Activated CD4-positive, alpha-beta T cell treated with anti-CD3 and anti-CD28 coated beads for 4 hours (primary cell): ENCODE results near the gene GMDS.
"Not testable (repeated sequence)": the region's sequence is repeated elsewhere in the genome, so short reads cannot be mapped to it uniquely, and the experiment has no call there.

Source experiments
- DNase-seq, 2 donors: peaks; one replicate each; pipeline ENCODE4 v3.0.0-alpha.2; 2020

GMDS gene

DNA sequence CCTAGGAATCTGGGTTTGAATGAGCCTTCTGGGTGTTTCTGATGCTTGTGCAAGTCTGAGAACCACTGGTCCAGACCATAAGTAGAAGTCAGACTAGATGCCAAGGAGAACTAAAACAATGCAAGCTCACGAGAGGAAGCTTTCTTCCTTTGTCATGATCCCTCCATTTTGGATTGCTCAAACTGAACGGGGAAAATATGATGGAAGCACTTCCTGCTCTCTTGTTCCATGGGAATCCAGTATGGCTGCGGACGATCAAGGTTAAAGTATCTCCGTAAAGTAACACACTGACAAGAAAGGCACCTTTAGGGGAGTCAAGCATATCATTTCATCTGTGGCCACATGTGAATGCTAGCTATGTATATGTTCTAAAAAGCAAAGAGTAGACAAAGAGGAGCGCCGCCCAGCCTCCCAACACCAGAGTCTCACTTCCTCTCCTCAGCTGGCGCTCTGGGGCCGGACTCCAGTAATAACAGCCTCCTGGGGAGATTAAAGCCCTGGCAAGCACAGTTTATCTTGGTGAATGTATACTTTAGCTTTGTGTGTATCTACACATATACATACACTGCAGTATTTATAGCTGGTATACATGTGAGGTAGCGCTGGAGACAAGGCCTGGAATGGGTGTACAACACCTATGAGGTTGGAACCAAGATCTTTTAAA, 547.6 kb downstream of the GMDS start:
- no peak for DNase-seq

DNA sequence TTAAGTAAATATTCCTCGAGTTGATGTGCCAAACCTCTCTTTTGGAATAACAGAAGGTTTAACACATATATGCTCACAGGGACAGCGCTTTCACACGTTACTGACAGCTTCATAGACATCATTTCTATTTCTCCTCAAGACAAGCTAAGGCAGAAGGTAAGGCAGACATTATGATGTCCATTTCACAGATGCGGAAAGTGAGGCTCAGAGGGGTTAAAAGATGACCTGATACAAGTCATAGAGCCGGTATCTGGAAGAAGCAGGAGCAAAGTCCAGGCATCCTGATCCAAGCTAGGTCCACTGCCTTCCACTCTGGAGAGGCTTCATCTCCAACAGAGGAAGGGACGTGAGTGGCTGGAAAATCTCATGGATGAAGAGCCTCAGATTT, 548.9 kb downstream of the GMDS start:
- no peak for DNase-seq

DNA sequence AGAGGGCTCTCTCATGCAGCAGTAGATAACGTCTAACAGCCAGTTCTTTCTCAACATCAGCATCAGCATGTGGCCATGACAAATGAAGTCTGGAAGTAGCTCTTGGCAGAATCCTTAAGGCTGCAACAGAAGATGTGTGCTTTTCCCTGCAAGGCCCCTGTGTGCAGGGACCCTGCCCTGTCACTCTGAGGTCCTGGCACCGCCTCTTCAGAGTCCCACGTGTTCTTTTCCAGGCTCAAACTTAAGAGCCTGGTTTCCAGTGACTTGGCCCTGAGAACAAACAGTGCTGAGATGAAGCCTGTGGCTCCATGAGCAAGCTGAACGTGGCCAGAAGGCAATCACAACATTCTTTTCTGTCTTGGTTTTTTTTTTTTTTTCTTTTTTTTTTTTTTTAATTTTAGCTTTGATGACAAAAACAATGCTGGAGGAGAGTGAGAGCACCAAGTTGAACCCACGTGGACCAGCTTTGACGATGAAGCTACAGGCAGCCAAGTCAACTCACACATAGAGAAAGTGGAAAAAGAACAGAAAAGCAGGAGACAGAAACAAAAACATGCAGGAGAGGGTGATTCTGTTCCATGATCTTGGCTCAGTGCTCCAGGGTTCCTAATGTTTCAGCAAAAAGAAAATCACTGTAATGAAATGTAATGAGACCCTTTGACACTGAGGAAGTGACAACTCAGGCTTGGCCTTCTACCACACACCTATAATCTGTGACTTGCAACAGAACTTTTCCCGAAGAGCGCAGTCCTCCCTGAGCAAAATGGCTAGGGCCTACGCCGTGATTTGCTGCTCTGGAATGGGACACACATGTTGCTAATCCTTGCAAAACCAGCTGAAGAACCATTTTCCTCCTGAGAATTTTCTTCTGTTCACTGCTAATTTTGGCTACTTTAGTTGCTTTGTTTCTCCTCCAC, 549.6 kb downstream of the GMDS start:
- no peak for DNase-seq

- DNase-seq = not testable (repeated sequence)
Measured at GRCh38 chr6:1691828-1692227, 553.6 kb downstream of the GMDS start.

GRCh38 chr6:1690656-1691055, 554.7 kb downstream of the GMDS start:
- DNase-seq = not testable (repeated sequence)

DNA sequence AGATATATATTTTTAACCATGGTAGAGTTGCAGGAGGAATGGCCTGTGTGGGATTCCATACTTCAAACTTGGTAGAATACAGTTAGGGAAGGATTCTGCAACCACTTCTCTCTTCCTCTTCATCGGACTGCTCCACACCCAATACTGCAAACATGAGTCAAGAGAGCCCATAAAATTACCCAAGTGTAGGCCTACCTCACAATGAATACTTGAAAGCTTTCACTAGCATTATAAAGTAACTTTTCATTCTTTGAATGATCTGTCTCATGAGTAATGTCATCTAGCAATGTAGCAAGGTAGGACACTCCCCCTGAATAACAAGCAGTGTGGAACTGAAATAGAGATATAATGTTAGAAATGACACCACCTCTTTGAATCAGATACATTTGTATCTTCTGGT, 556.3 kb downstream of the GMDS start:
- DNase-seq = no peak

- no peak for DNase-seq
Measured at GRCh38 chr6:1688396-1688795, 557.0 kb downstream of the GMDS start.

DNA sequence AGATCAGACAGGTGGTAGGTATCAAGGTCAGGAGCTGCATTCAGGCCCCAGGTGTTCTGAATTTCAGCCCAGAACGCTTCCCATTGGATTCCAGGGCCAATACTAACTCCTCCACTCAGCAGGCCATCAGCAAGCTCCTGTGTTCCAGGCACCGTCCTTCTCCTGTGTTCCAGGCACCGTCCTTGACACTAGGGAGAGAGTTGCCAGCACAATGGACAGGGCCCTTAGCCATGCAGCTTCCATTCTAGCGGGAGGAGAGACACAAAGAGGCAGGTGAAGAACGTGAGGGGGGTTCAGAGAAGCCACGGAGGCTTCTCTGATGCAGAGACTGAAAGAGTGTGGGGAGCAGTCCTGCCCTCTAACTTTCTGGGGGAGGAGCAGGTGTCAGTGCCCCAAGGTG, 558.0 kb downstream of the GMDS start:
- no peak for DNase-seq

GRCh38 chr6:1686117-1687098, 559.0 kb downstream of the GMDS start:
- DNase-seq = no peak

DNA sequence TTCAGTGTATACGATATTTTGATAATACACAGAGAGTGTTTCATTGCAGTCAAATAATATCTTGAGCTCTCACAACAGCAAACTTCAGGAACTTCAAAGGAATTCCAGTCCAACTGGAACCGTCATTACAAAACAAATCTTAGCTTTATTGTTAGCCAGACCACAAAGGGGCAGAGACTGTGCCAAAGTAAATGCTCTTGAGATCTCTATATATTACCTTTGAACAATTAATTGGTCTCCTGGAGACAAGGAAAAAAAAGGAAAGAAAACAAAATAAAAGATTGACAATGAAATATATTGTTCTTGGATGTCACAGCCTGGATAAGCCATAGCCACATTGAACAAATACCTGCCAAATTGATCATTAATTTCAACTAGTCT, 565.7 kb downstream of the GMDS start:
- DNase-seq = no peak

GRCh38 chr6:1679031-1679687, 566.2 kb downstream of the GMDS start:
- no peak for DNase-seq

GRCh38 chr6:1678201-1678600, 567.2 kb downstream of the GMDS start:
- no peak for DNase-seq

DNA sequence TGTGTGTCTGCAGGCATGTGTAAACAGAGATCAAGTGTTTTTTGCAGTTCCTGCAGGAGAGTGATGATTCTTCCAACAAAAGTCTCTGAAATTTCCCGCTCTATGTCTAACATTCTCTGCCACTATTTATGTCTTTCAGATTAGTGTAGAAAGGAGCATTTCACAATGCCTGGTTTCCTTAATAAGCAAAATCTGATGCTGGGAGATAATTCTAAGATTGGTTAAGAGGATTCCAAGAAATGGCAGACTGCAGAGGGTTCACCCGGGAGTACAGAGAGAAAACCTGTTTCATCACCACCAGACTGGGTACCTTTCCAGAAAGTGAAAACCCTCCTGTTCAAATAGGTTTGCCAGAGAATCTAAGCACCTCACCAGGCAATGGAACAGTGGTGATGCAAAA, 573.0 kb downstream of the GMDS start:
- DNase-seq = no peak

DNA sequence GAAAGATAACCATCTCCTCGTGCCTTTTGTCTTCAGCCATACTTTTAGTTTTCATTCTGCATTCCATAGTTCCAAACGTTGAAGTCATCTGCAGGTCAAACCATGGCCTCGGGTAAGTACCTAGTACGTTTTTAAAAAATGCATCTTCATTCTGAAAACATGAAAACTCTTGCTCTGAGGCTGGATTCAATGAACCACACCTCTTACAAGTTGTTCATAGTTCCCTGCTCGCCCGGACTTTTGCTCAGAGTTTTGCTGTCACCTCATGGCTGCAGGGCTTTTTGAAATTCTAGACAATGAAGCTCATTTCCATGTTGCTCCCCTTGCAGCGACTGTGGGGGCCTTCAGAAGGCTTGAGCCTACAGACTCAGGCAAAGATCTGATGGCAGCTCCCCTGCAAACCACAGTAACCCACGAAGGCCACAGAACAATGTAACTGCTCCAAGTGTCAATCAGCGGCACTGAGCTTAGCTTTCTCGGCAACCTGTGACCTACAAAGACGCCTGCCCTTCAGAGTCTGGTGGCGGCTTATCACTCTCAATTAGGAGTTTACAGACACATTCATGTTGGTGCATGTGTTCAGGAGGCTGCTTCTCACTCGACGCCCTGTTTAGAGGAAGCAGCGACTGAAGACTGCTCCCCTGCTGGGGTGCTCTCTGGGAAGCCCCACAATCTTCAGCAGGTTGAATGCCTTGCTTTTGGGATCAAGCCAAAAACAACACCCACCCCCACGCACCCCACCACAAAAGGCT, 574.5 kb downstream of the GMDS start:
- no peak for DNase-seq

DNA sequence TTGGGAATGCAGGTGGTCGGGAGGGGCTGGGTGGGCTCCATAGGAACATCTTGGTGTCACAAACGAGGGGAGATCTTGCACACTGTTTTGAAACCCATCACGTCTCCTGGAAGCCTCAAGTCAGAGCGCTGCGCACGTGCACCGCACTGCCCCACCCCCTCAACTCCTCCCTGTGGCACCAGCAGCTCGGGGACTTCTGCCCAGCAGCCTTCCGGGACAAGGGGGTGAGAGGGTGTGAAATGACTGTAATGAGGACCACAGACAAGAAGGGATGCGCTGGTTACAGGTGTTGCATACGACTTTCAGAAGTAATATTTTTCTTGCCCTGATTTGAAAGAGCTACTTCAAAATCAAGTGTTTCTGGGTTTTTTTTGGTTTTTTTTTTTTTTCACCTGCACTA, 575.4 kb downstream of the GMDS start:
- no peak for DNase-seq

DNA sequence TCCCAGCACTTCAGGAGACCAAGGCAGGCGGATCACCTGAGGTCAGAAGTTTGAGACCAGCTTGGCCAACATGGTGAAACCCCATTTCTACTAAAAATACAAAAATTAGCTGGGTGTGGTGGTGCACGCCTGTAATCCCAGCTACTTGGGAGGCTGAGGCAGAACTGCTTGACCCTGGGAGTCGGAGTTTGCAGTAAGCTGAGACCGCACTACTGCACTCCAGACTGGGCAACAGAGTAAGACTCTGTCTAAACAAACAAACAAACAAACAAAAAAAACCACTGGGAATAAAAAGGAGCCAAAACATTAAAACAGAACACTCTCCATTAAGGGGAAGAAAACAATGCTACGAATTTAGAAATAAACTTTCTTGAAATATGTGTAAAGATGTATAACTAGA, 576.9 kb downstream of the GMDS start:
- not testable (repeated sequence) for DNase-seq

DNA sequence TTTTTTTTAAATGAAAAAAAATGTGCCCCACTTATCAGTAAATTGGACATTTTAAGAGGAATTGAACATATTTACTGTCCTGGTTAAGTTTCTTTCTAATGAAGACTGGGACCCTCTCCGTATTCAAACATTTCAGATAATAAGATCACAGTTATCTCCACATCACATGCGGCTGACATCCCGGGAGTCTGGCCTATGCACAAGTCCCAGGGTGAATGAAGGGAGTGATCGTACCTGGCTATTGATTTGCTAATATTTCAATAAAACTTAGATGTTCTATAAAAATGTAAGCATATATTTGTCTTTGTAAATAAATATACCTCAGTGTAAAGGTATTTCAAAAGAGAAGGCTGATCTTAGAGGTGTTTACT, 577.6 kb downstream of the GMDS start:
- no peak for DNase-seq

GRCh38 chr6:1667012-1667804, 578.2 kb downstream of the GMDS start:
- DNase-seq = no peak

DNA sequence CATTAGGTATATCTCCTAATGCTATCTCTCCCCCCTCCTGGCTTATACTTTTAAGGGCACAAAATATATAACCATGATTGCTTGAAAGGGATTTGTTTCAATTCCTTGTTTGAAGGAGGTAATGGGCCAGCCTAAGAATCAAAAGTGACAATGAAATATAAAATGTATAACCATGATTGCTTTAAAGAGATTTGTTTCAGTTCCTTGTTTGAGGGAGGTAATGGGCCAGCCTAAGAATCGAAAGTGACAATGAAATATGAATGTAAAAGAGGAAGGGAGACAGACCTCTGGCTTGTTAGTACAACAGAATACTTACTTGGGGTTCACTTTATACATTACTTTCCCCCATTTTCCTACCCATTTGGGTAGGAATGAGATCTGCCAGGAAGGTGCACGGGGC, 580.2 kb downstream of the GMDS start:
- no peak for DNase-seq

GRCh38 chr6:1664329-1664728, 581.1 kb downstream of the GMDS start:
- no peak for DNase-seq

GRCh38 chr6:1663511-1663910, 581.9 kb downstream of the GMDS start:
- DNase-seq = no peak
